HG03354 (cell line): Measurements from ENCODE around the gene PLPP4.

Experiments
- ATAC-seq: cut with Tn5 transposase; IDR thresholded peaks from one replicate; pipeline ENCODE4 v1.9.1; 2021; ENCODE audit warnings: mild to moderate bottlenecking; ENCODE audit not compliant: unreplicated experiment, poor library complexity, severe bottlenecking

The PLPP4 gene

DNA sequence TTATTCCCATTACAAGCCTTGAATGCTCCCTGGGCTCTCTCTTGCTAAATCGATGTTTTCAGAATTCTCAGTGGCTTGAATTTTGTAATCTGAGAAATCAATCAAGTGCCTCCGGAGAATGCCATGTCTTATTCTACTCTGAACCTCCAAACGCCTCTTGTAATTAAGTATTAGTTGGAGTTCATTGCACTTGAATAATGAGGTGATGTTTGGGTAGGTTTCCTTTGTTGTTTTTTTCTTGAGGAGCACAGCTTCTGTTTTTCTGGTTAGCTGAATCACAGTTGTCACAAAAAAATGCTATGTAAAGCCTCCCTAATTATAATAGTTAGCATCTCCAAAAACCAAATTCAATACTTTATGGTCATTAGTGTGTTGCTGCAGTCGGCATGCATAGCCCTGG lies 100.3 kb downstream of the PLPP4 start:
- no peak for ATAC-seq

DNA sequence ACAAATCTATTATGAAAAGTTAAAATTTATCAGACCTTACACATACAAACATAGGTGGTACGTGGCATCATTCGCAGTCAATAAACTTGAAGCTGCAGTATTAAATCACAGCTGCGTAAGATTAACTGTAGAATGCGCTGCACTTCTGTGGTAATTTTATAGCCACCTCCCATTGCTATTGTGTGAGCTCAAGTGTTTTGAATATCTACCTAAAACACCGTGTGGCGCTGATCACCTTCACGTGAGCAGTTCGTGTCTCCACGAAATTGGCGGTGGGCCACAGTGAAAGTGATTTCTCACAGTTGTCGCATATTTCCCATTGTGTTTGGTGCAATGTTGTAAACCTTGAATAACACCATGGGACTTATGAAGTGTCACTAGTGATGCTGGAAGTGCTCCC lies 102.8 kb downstream of the PLPP4 start:
- ATAC-seq, result no peak

DNA sequence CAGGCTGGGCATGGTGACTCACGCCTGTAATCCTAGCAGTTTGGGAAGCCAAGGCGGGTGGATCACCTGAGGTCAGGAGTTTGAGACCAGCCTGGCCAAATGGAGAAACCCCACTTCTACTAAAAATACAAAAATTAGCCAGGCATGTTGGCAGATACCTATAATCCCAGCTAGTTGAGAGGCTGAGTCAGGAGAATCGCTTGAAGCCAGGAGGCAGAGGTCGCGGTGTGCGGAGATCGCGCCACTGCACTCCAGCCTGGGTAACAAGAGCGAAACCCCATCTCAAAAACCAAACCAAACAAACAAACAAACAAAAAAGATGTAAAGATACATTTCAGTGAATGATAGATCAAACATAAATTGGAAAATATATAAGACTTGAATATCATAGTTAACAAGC lies 105.9 kb downstream of the PLPP4 start:
- no peak for ATAC-seq

GRCh38 chr10:120570418-120570817 lies 113.4 kb downstream of the PLPP4 start:
- ATAC-seq, result no peak

DNA sequence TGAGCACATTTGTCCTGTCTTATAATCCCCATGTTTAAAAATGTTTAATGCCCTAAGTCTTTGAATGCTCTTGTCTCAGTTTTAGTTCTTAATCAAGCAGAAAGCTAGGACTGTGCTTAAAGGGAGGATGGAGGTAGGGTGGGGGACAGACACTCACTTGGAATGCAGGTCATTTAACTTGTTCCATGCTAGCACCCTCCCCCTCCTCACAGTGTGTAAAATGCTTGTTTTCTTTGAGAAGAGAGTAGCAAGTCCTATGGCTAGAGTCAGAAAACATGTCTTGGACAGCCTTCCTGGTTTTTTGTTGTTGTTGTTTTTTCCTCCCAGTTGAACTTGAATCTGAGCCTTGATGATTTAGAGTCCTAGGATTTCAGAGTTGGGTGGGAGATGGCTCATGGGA lies 114.2 kb downstream of the PLPP4 start:
- ATAC-seq, result no peak

GRCh38 chr10:120572307-120572706 lies 115.3 kb downstream of the PLPP4 start:
- no peak for ATAC-seq

GRCh38 chr10:120573355-120573754 lies 116.3 kb downstream of the PLPP4 start:
- ATAC-seq, result no peak

- ATAC-seq, result no peak
These were observed 118.0 kb downstream of the PLPP4 start for GRCh38 chr10:120574981-120575380.

- no peak for ATAC-seq
These were observed 118.4 kb downstream of the PLPP4 start for GRCh38 chr10:120575411-120575810.

GRCh38 chr10:120578134-120578533 lies 121.1 kb downstream of the PLPP4 start:
- no peak for ATAC-seq

DNA sequence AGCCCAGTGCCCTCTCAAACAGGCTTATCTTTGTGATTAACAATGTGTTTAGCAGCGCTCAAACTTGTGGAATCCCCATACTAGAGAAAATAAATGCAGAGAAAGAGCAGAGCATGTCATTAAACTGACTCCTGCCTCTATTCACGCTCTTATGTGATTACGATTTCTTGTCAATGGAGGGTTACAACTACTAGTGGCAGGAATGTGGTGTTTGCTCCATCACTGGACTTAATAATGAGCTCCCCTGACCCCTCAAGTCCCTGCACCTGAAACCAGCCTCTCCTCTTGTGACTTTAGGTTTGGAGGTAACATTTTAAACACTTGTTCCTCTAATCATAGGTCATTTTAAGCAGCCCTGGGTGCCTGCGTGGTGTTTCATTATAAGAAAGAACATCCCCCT lies 121.9 kb downstream of the PLPP4 start:
- ATAC-seq, result no peak

- ATAC-seq, result no peak
These were observed 124.2 kb downstream of the PLPP4 start for GRCh38 chr10:120580918-120581895.

- ATAC-seq, result no peak
These were observed 125.7 kb downstream of the PLPP4 start for GRCh38 chr10:120582753-120583152.

DNA sequence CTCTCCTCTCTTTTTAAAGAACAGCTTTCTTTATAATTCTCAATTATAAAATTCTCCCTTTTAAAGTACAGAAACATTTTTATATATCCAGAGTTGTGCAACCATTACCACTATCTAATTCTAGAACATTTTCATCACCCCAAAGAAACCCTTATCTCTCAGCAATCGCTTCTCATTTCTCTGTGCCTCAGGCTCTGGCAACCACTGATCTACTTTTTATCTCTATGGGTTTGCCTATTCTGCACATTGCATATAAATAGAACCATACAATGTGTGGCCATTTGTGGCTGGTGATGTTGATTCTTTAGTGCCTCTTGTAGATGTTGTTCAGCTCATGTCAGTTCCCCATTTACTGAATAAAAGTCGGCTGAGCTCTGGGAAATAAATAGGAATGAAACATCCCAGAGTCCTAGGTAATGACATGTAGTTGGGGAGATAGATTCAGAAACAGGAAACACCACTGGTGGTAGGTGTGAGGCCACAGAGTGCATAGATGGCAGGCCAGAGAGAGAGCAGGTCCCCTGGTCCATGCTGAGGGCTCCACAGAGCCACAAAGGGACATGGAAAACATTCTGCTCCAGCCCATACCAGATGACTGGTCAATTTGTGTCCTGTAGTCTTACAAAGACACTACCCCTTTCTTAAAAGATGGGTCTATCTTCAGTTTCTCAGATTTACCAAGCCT lies 126.5 kb downstream of the PLPP4 start:
- ATAC-seq, result no peak

DNA sequence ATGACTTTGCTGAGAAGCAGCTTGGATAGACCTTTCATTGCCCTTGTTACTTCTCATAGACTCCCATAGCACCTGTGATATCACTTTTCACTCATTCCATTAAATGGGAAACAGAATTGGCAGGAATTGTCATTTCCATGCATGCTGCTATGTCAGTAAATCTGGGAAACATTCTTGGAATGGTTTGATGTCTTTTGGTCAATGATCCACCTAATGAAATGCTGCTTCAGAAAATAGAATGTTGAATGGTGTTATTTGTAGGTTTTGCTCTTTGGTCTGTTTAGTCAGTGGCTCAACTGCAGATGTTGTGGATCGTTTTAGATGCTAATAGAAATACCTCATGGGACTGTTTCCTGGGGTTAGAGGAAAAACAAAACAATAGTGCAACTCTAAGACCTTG lies 127.8 kb downstream of the PLPP4 start:
- no peak for ATAC-seq

GRCh38 chr10:120586471-120586872 lies 129.4 kb downstream of the PLPP4 start:
- no peak for ATAC-seq

- no peak for ATAC-seq
These were observed 130.0 kb downstream of the PLPP4 start for GRCh38 chr10:120587061-120587460.

- ATAC-seq, result no peak
These were observed 131.3 kb downstream of the PLPP4 start for GRCh38 chr10:120588311-120588710.

GRCh38 chr10:120593693-120594092 lies 136.7 kb downstream of the PLPP4 start:
- no peak for ATAC-seq

GRCh38 chr10:120597902-120598301 lies 140.9 kb downstream of the PLPP4 start:
- ATAC-seq, result no peak

- ATAC-seq, result no peak
These were observed 141.4 kb downstream of the PLPP4 start for GRCh38 chr10:120598386-120598785.
